Inflammatory macrophage treated with lipopolysaccharide for 4 hours (primary cell): ENCODE measurements around the gene CNTNAP5.

Experiments
- DNase-seq: peaks from one replicate; pipeline ENCODE4 v3.0.0-alpha.2; 2020

The CNTNAP5 gene

GRCh38 chr2:124025171-124025580 is at the start of gene CNTNAP5:
TSS of gene CNTNAP5 (plus strand) at chr2:124025287. CDS start at chr2:124025651, 364 bp downstream.
- DNase-seq = no peak

- DNase-seq = no peak
These were observed 48.9 kb upstream of the CNTNAP5 start for GRCh38 chr2:123976054-123976648.

GRCh38 chr2:123993728-123994323 is 31.3 kb upstream of the CNTNAP5 start:
- peak; percentile 47 for DNase-seq

- no peak for DNase-seq
These were observed 25.4 kb upstream of the CNTNAP5 start for GRCh38 chr2:123999681-124000080.

- DNase-seq = no peak
These were observed 23.2 kb upstream of the CNTNAP5 start for GRCh38 chr2:124001696-124002430.

GRCh38 chr2:124018890-124019289 is 6.2 kb upstream of the CNTNAP5 start:
- no peak for DNase-seq

GRCh38 chr2:124024561-124025170 is 421 bp upstream of the CNTNAP5 start:
- DNase-seq = no peak

GRCh38 chr2:124025891-124026434 is 876 bp downstream of the CNTNAP5 start:
- no peak for DNase-seq

- no peak for DNase-seq
These were observed 1.4 kb downstream of the CNTNAP5 start for GRCh38 chr2:124026503-124026902.

GRCh38 chr2:124027182-124027581 is 2.1 kb downstream of the CNTNAP5 start:
- peak; percentile 30 for DNase-seq

- DNase-seq = no peak
These were observed 7.7 kb downstream of the CNTNAP5 start for GRCh38 chr2:124032799-124033198.

- DNase-seq = no peak
These were observed 9.2 kb downstream of the CNTNAP5 start for GRCh38 chr2:124034265-124034664.

- DNase-seq = no peak
These were observed 9.9 kb downstream of the CNTNAP5 start for GRCh38 chr2:124035001-124035400.

- DNase-seq = no peak
These were observed 13.9 kb downstream of the CNTNAP5 start for GRCh38 chr2:124039032-124039431.

GRCh38 chr2:124039762-124040291 is 14.7 kb downstream of the CNTNAP5 start:
- DNase-seq = no peak

GRCh38 chr2:124045894-124046293 is 20.8 kb downstream of the CNTNAP5 start:
- DNase-seq = no peak

- no peak for DNase-seq
These were observed 21.2 kb downstream of the CNTNAP5 start for GRCh38 chr2:124046332-124046731.

- DNase-seq = no peak
These were observed 23.0 kb downstream of the CNTNAP5 start for GRCh38 chr2:124048102-124048501.

GRCh38 chr2:124048664-124049063 is 23.6 kb downstream of the CNTNAP5 start:
- DNase-seq = no peak

- DNase-seq = no peak
These were observed 24.0 kb downstream of the CNTNAP5 start for GRCh38 chr2:124049136-124049535.

GRCh38 chr2:124050833-124051497 is 25.9 kb downstream of the CNTNAP5 start:
- no peak for DNase-seq

- DNase-seq = no peak
These were observed 28.7 kb downstream of the CNTNAP5 start for GRCh38 chr2:124053796-124054195.

GRCh38 chr2:124063596-124063995 is 38.5 kb downstream of the CNTNAP5 start:
- DNase-seq = no peak
